Measurements from ENCODE around the gene APELA. TPM values are rescaled to one million over a fixed set of nuclear protein-coding genes. Genes with fewer than 3 reads are reported as not detected.
"Not testable (repeated sequence)": the region's sequence is repeated elsewhere in the genome, so short reads cannot be mapped to it uniquely, and the experiment has no call there.

APELA gene
- polyA plus RNA-seq, 1 donor from 2014 or later, result not detected

GRCh38 chr4:164933244-164933643 is 56.3 kb downstream of the APELA start:
- Histone ChIP-seq H3F3A (ENCODE audit: insufficient read depth, low read length, poor library complexity, severe bottlenecking) (no peaks in the 10 kb centered on the region), H2AFZ (ENCODE audit: low read depth, low read length) (no peak overlapping the region), H4K20me1 (ENCODE audit: insufficient read depth) (no peaks in the 10 kb centered on the region), H3K9ac (ENCODE audit: low read length) (no peak overlapping the region), H3K4me2 (ENCODE audit: low read length) (no peak overlapping the region), H3K36me3 (ENCODE audit: insufficient read depth, low read length) (no peaks in the 10 kb centered on the region), H3K4me3 (ENCODE audit: low read length) (no peak overlapping the region), H3K79me2 (replicated peaks; ENCODE audit: insufficient read depth, low read length) (no peaks in the 10 kb centered on the region), H3K27me3 (ENCODE audit: insufficient read depth, low read depth, low read length) (no peaks in the 10 kb centered on the region), H3K9me2 (ENCODE audit: insufficient read depth, low read length) (no peaks in the 10 kb centered on the region), H3K27ac (ENCODE audit: low read length) (no peak overlapping the region), H3K9me3 (ENCODE audit: low read length) (no peaks in the 10 kb centered on the region)
- TF ChIP-seq SMC3 (conservative IDR thresholded peaks at IDR 0.05; ENCODE audit: poor library complexity) (no peak), REST (IDR thresholded peaks at IDR 0.05; ENCODE audit: borderline replicate concordance) (no peak), MXI1 (conservative IDR thresholded peaks at IDR 0.05; ENCODE audit: poor library complexity, severe bottlenecking) (no peak), TAF1 (IDR thresholded peaks at IDR 0.05; ENCODE audit: low read depth) (no peak), POLR2AphosphoS5 (IDR thresholded peaks at IDR 0.05) (no peak), RAD21 (conservative IDR thresholded peaks at IDR 0.05) (no peak), CTCF (IDR thresholded peaks at IDR 0.05; ENCODE audit: poor library complexity, severe bottlenecking) (no peak), EZH2 (IDR thresholded peaks at IDR 0.05; ENCODE audit: borderline replicate concordance, insufficient read depth, low read length, poor library complexity, severe bottlenecking) (no peak), EP300 (conservative IDR thresholded peaks at IDR 0.05; ENCODE audit: poor library complexity, severe bottlenecking) (no peak)

- no peak overlapping the region for H3K4me3 ChIP-seq (ENCODE audit: low read length)
- H3K4me2 ChIP-seq (ENCODE audit: low read length), result no peak overlapping the region
- H3F3A ChIP-seq (ENCODE audit: insufficient read depth, low read length, poor library complexity, severe bottlenecking), result no peaks in the 10 kb centered on the region
- H3K9me2 ChIP-seq (ENCODE audit: insufficient read depth, low read length), result no peaks in the 10 kb centered on the region
- H3K79me2 ChIP-seq (replicated peaks; ENCODE audit: insufficient read depth, low read length), result no peaks in the 10 kb centered on the region
- H3K27me3 ChIP-seq (ENCODE audit: insufficient read depth, low read depth, low read length), result no peaks in the 10 kb centered on the region
- H3K9ac ChIP-seq (ENCODE audit: low read length), result no peak overlapping the region
- TF ChIP-seq RAD21 (conservative IDR thresholded peaks at IDR 0.05) (no peak), SMC3 (conservative IDR thresholded peaks at IDR 0.05; ENCODE audit: poor library complexity) (no peak), MXI1 (conservative IDR thresholded peaks at IDR 0.05; ENCODE audit: poor library complexity, severe bottlenecking) (no peak), EZH2 (IDR thresholded peaks at IDR 0.05; ENCODE audit: borderline replicate concordance, insufficient read depth, low read length, poor library complexity, severe bottlenecking) (no peak), TAF1 (IDR thresholded peaks at IDR 0.05; ENCODE audit: low read depth) (no peak), CTCF (IDR thresholded peaks at IDR 0.05; ENCODE audit: poor library complexity, severe bottlenecking) (no peak), POLR2AphosphoS5 (IDR thresholded peaks at IDR 0.05) (no peak), EP300 (conservative IDR thresholded peaks at IDR 0.05; ENCODE audit: poor library complexity, severe bottlenecking) (no peak), REST (IDR thresholded peaks at IDR 0.05; ENCODE audit: borderline replicate concordance) (no peak)
- no peak overlapping the region for H3K27ac ChIP-seq (ENCODE audit: low read length)
- no peaks in the 10 kb centered on the region for H3K9me3 ChIP-seq (ENCODE audit: low read length)
- no peak overlapping the region for H2AFZ ChIP-seq (ENCODE audit: low read depth, low read length)
- H4K20me1 ChIP-seq (ENCODE audit: insufficient read depth), result no peaks in the 10 kb centered on the region
- no peaks in the 10 kb centered on the region for H3K36me3 ChIP-seq (ENCODE audit: insufficient read depth, low read length)
These were observed 58.4 kb downstream of the APELA start for GRCh38 chr4:164935363-164935762.

GRCh38 chr4:164935865-164936606 is 59.1 kb downstream of the APELA start:
- not testable (repeated sequence) for H3K27ac ChIP-seq (ENCODE audit: low read length); H3K4me3 ChIP-seq (ENCODE audit: low read length)

More at GRCh38 chr4:164935865-164936606, 59.1 kb downstream of the APELA start:
- H3F3A ChIP-seq (ENCODE audit: insufficient read depth, low read length, poor library complexity, severe bottlenecking); H4K20me1 ChIP-seq (ENCODE audit: insufficient read depth); H3K9ac ChIP-seq (ENCODE audit: low read length); H3K79me2 ChIP-seq (replicated peaks; ENCODE audit: insufficient read depth, low read length); H3K4me2 ChIP-seq (ENCODE audit: low read length); H3K27me3 ChIP-seq (ENCODE audit: insufficient read depth, low read depth, low read length); H3K9me3 ChIP-seq (ENCODE audit: low read length); H2AFZ ChIP-seq (ENCODE audit: low read depth, low read length); H3K36me3 ChIP-seq (ENCODE audit: insufficient read depth, low read length); H3K9me2 ChIP-seq (ENCODE audit: insufficient read depth, low read length): not testable (repeated sequence)

Measured in neural cell (in vitro differentiated cells).